ENCODE measurements around the gene PLA2G4D.

Gene PLA2G4D

GRCh38 chr15:42045211-42045615, 49.1 kb downstream of the PLA2G4D start:
- Mint-ChIP-seq H3K27me3 (no peaks in the 10 kb centered on the region), H3K36me3 (ENCODE audit: low read depth) (no peaks in the 10 kb centered on the region), H3K9me3 (no peaks in the 10 kb centered on the region), H3K4me1 (ENCODE audit: low read depth) (no peaks in the 10 kb centered on the region), H3K27ac (no peak overlapping the region), H3K4me3 (no peak overlapping the region)

GRCh38 chr15:42042602-42043400, 51.6 kb downstream of the PLA2G4D start:
- Mint-ChIP-seq H3K4me3 (no peak overlapping the region), H3K36me3 (ENCODE audit: low read depth) (no peaks in the 10 kb centered on the region), H3K27me3 (no peaks in the 10 kb centered on the region), H3K9me3 (no peaks in the 10 kb centered on the region), H3K27ac (no peak overlapping the region), H3K4me1 (ENCODE audit: low read depth) (no peaks in the 10 kb centered on the region)

- H3K9me3 Mint-ChIP-seq, result no peaks in the 10 kb centered on the region
- H3K27ac Mint-ChIP-seq, result no peak overlapping the region
- H3K27me3 Mint-ChIP-seq, result no peaks in the 10 kb centered on the region
- no peak overlapping the region for H3K4me3 Mint-ChIP-seq
- H3K4me1 Mint-ChIP-seq (ENCODE audit: low read depth), result peaks cover 10% of the 10 kb centered on the region
- H3K36me3 Mint-ChIP-seq (ENCODE audit: low read depth), result no peaks in the 10 kb centered on the region
Measured at GRCh38 chr15:42038401-42038800, 56.0 kb downstream of the PLA2G4D start.

GRCh38 chr15:42037656-42038055, 56.7 kb downstream of the PLA2G4D start:
- Mint-ChIP-seq H3K27ac (no peak overlapping the region), H3K9me3 (no peaks in the 10 kb centered on the region), H3K4me3 (no peak overlapping the region), H3K27me3 (no peaks in the 10 kb centered on the region), H3K4me1 (ENCODE audit: low read depth) (peaks cover 15% of the 10 kb centered on the region), H3K36me3 (ENCODE audit: low read depth) (no peaks in the 10 kb centered on the region)

- H3K27me3 Mint-ChIP-seq, result no peaks in the 10 kb centered on the region
- H3K4me1 Mint-ChIP-seq (ENCODE audit: low read depth), result peaks cover 17% of the 10 kb centered on the region
- H3K27ac Mint-ChIP-seq, result no peak overlapping the region
- H3K36me3 Mint-ChIP-seq (ENCODE audit: low read depth), result no peaks in the 10 kb centered on the region
- H3K9me3 Mint-ChIP-seq, result no peaks in the 10 kb centered on the region
- no peak overlapping the region for H3K4me3 Mint-ChIP-seq
Measured at GRCh38 chr15:42036966-42037365, 57.4 kb downstream of the PLA2G4D start.

- no peaks in the 10 kb centered on the region for H3K9me3 Mint-ChIP-seq
- H3K4me1 Mint-ChIP-seq (ENCODE audit: low read depth), result peaks cover 17% of the 10 kb centered on the region
- H3K27me3 Mint-ChIP-seq, result no peaks in the 10 kb centered on the region
- no peaks in the 10 kb centered on the region for H3K36me3 Mint-ChIP-seq (ENCODE audit: low read depth)
- H3K27ac Mint-ChIP-seq, result no peak overlapping the region
- H3K4me3 Mint-ChIP-seq, result no peak overlapping the region
Measured at GRCh38 chr15:42036112-42036905, 58.1 kb downstream of the PLA2G4D start.

- no peak overlapping the region for H3K4me3 Mint-ChIP-seq
- no peaks in the 10 kb centered on the region for H3K36me3 Mint-ChIP-seq (ENCODE audit: low read depth)
- no peak overlapping the region for H3K27ac Mint-ChIP-seq
- no peaks in the 10 kb centered on the region for H3K9me3 Mint-ChIP-seq
- H3K4me1 Mint-ChIP-seq (ENCODE audit: low read depth), result peaks cover 17% of the 10 kb centered on the region
- H3K27me3 Mint-ChIP-seq, result no peaks in the 10 kb centered on the region
Measured at GRCh38 chr15:42035435-42035761, 59.0 kb downstream of the PLA2G4D start.

GRCh38 chr15:42034628-42035434, 59.5 kb downstream of the PLA2G4D start:
- Mint-ChIP-seq H3K36me3 (ENCODE audit: low read depth) (no peaks in the 10 kb centered on the region), H3K9me3 (no peaks in the 10 kb centered on the region), H3K4me1 (ENCODE audit: low read depth) (peaks cover 17% of the 10 kb centered on the region), H3K4me3 (no peak overlapping the region), H3K27ac (no peak overlapping the region), H3K27me3 (no peaks in the 10 kb centered on the region)

- H3K36me3 Mint-ChIP-seq (ENCODE audit: low read depth), result no peaks in the 10 kb centered on the region
- no peak overlapping the region for H3K4me3 Mint-ChIP-seq
- H3K4me1 Mint-ChIP-seq (ENCODE audit: low read depth), result peaks cover 17% of the 10 kb centered on the region
- no peaks in the 10 kb centered on the region for H3K9me3 Mint-ChIP-seq
- H3K27me3 Mint-ChIP-seq, result no peaks in the 10 kb centered on the region
- peak overlapping the region; percentile 63 for H3K27ac Mint-ChIP-seq
Measured at GRCh38 chr15:42033214-42033873, 61.0 kb downstream of the PLA2G4D start.

- H3K4me3 Mint-ChIP-seq, result no peak overlapping the region
- no peaks in the 10 kb centered on the region for H3K27me3 Mint-ChIP-seq
- no peaks in the 10 kb centered on the region for H3K36me3 Mint-ChIP-seq (ENCODE audit: low read depth)
- peaks cover 17% of the 10 kb centered on the region for H3K4me1 Mint-ChIP-seq (ENCODE audit: low read depth)
- no peaks in the 10 kb centered on the region for H3K9me3 Mint-ChIP-seq
- H3K27ac Mint-ChIP-seq, result peak overlapping the region; percentile 63
Measured at GRCh38 chr15:42032376-42033213, 61.8 kb downstream of the PLA2G4D start.

DNA sequence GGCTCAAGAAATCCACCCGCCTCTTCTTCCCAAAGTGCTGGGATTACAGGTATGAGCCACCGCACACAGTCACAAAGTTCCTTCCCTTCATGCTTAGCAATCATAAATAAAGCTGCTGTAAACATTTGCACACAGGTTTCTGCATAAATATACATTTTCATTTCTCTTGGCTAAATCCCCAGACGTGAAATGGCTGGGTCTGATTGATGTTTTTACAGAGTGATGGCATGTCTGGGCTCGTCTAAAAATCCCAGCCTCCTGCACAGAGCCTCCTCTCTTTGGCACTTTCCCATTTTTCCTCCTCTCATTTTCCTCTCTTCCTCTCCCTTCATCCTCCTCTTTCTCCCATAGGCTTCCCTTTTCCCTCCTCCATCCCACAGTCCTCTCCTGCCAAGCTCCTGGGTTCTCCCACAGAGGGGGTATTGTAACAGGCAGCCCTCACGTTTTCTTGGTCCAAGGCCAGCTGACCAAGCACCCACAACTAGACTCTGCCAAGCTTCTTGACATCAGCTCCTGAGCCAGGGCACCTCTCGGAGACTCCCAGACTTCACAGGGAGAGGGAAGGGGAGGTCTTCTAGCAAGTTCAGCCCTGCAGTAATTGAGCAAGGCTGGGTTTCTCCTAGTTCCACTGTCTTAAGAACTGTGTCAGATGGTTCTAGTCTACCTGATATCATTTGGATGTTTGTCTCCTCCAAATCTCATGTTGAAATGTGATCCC, 63.0 kb downstream of the PLA2G4D start:
- H3K9me3 Mint-ChIP-seq, result no peaks in the 10 kb centered on the region
- H3K27ac Mint-ChIP-seq, result no peak overlapping the region

GRCh38 chr15:42027521-42027920, 66.8 kb downstream of the PLA2G4D start:
- Mint-ChIP-seq H3K9me3 (no peaks in the 10 kb centered on the region), H3K4me1 (ENCODE audit: low read depth) (peaks cover under 1% of the 10 kb centered on the region), H3K27me3 (no peaks in the 10 kb centered on the region), H3K27ac (no peak overlapping the region), H3K36me3 (ENCODE audit: low read depth) (no peaks in the 10 kb centered on the region), H3K4me3 (no peak overlapping the region)

More for the DNA sequence above, 63.0 kb downstream of the PLA2G4D start:
- no peaks in the 10 kb centered on the region for H3K27me3 Mint-ChIP-seq
- H3K4me3 Mint-ChIP-seq, result no peak overlapping the region
- H3K4me1 Mint-ChIP-seq (ENCODE audit: low read depth), result peaks cover 17% of the 10 kb centered on the region
- no peaks in the 10 kb centered on the region for H3K36me3 Mint-ChIP-seq (ENCODE audit: low read depth)

GRCh38 chr15:42024303-42024702, 70.1 kb downstream of the PLA2G4D start:
- Mint-ChIP-seq H3K36me3 (ENCODE audit: low read depth) (no peaks in the 10 kb centered on the region), H3K9me3 (no peaks in the 10 kb centered on the region), H3K27me3 (no peaks in the 10 kb centered on the region), H3K27ac (no peak overlapping the region), H3K4me3 (no peak overlapping the region), H3K4me1 (ENCODE audit: low read depth) (no peaks in the 10 kb centered on the region)

Data from stimulated activated naive CD8-positive, alpha-beta T cell treated with anti-CD3 and anti-CD28 coated beads, Interleukin-15, Interleukin-2, amounts not matched to agents 100 ng/mL and 50 ng/mL, for 24 hours (primary cell).